Activated CD8-positive, alpha-beta T cell treated with anti-CD3 and anti-CD28 coated beads, Interleukin-2, amount 10 ng/mL, durations not matched to agents 7 days and 5 days (primary cell): ENCODE measurements around the gene GNG5. TPM values are rescaled to one million over a fixed set of nuclear protein-coding genes. Genes with fewer than 3 reads are reported as not detected.

Experiments used
- ATAC-seq: fragments of 150-1000 bp; cut with Tn5 transposase; one replicate; pipeline ENCODE4 v1.10.0; 2021; ENCODE audit warnings: moderate library complexity
- CTCF ChIA-PET: fragments of 350-600 bp; sonication (Branson Sonifier 250); formaldehyde crosslinking; loops from one replicate; lab custom pipeline; 2021; ENCODE audit warnings: antibody characterized with exemption; lab: Charles Lee
- POLR2A ChIA-PET: fragments of 350-600 bp; sonication (Branson Sonifier 250); formaldehyde crosslinking; loops from one replicate; lab custom pipeline; 2021; ENCODE audit warnings: antibody characterized with exemption; lab: Charles Lee
- DNase-seq: peaks from one replicate; pipeline ENCODE4 v3.0.0-alpha.2; 2020
- H3K27ac Mint-ChIP-seq: one replicate; pipeline ENCODE4 v1.8.0; 2021; ENCODE audit warnings: mild to moderate bottlenecking, mixed read lengths
- H3K27me3 Mint-ChIP-seq: one replicate; pipeline ENCODE4 v1.8.0; 2021; ENCODE audit warnings: low read depth, mixed read lengths
- H3K36me3 Mint-ChIP-seq: one replicate; pipeline ENCODE4 v1.8.0; 2021; ENCODE audit warnings: low read depth, mixed read lengths
- H3K4me1 Mint-ChIP-seq: one replicate; pipeline ENCODE4 v1.8.0; 2021; ENCODE audit warnings: low read depth, mixed read lengths
- H3K4me3 Mint-ChIP-seq: one replicate; pipeline ENCODE4 v1.8.0; 2021; ENCODE audit warnings: mild to moderate bottlenecking, mixed read lengths
- H3K9me3 Mint-ChIP-seq: one replicate; pipeline ENCODE4 v1.8.0; 2022; ENCODE audit warnings: mixed read lengths; ENCODE audit not compliant: insufficient read depth
- total RNA-seq, 2 experiments: library from RNA; stranded (reverse); gene quantifications; one replicate each; pipeline ENCODE4 v1.2.3, GENCODE V29; 2021

Gene GNG5
- total RNA-seq, 2 experiments from 2014 or later: 99.0 to 106 TPM

DNA sequence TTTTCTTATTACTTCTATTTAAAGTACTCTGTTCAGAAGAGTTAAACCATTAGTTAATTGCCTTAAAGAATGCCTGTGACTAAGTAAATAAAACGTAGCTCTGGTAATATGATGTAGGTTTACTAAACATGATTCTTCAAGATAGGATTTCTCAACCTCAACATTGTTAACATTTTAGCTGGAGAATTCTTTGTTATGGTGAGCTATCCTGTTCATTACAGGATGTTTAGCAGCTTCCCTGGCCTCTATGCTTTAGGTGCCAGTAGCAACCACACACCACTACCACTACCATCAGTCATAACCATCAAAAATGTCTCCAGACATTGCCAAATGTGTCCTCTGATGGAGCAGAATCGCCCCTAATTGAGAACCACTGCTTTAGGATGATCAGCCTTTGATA lies 16.6 kb downstream of the GNG5 start:
- ATAC-seq: no peak
- no peak for DNase-seq
- Mint-ChIP-seq H3K36me3 (peaks cover 62% of the 10 kb centered on the region), H3K9me3 (no peaks in the 10 kb centered on the region), H3K27me3 (no peaks in the 10 kb centered on the region), H3K4me1 (peaks cover 11% of the 10 kb centered on the region), H3K4me3 (no peak overlapping the region), H3K27ac (no peak overlapping the region)
- ChIA-PET POLR2A (interaction anchor here (0.8 to 0.9 kb wide), 2 partner anchors 10 to 16 kb away, joined by 3 read pairs; partner anchors contain the start of genes GNG5 and SPATA1), CTCF (interaction anchor here (0.6 to 0.9 kb wide), 2 partner anchors 11 to 57 kb away, joined by 3 read pairs; partner anchors contain the start of gene RPF1)

DNA sequence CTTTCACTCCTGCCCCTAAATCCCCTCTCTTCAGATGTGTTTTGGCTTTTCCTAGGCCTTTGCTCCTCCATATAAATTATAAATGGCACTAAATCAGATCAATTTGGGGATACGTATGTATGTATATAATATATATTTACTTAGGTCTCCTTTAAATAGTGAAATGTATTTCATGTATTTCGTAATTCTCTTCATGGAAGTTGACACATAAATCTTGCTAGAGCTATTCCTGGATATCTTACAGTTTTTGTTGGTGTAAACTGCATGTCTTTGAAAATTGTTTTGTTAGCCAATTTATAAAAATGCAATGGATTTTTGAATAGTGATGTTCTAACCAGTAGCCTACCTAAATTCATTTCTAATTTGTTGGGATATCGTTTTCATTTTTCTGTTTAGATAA lies 18.3 kb downstream of the GNG5 start:
- H3K27ac Mint-ChIP-seq: no peak overlapping the region
- CTCF ChIA-PET: no interaction called here
- H3K4me3 Mint-ChIP-seq: no peak overlapping the region
- no peaks in the 10 kb centered on the region for H3K27me3 Mint-ChIP-seq
- H3K9me3 Mint-ChIP-seq: no peaks in the 10 kb centered on the region
- peaks cover 13% of the 10 kb centered on the region for H3K4me1 Mint-ChIP-seq
- H3K36me3 Mint-ChIP-seq: peaks cover 69% of the 10 kb centered on the region
- DNase-seq: no peak
- POLR2A ChIA-PET: no interaction called here
- ATAC-seq: no peak

DNA sequence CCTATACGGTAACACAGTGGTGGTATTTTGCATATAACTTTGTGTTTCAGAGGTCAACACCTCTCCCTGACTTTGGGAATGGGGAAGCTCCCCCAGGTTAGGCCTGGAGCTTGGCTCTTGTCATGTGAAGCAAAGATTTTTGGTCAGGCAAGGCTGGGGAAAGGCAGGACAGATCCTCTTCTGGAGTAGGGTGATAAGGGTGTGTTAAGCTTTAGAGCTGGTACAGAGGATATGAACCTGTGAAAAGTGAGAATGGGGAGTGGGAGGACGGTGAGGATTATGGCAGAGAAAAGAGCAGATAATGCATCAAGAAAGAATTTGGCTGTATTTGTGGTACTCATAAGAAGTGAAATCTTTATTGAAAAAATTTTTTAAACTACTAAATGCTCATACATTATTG lies 25.1 kb downstream of the GNG5 start:
- H3K4me1 Mint-ChIP-seq: peaks cover 36% of the 10 kb centered on the region
- H3K4me3 Mint-ChIP-seq: peak overlapping the region; percentile 20
- CTCF ChIA-PET: interaction anchor here (0.9 to 3.4 kb wide), 4 partner anchors 25 to 291 kb away, joined by 3 to 16 read pairs (median 8); partner anchors contain the start of genes GNG5 and SPATA1
- H3K9me3 Mint-ChIP-seq: peaks cover 10% of the 10 kb centered on the region
- H3K27me3 Mint-ChIP-seq: peaks cover 6% of the 10 kb centered on the region
- peaks cover 61% of the 10 kb centered on the region for H3K36me3 Mint-ChIP-seq
- no peak overlapping the region for H3K27ac Mint-ChIP-seq
- ATAC-seq (no peak), DNase-seq (no peak)
- POLR2A ChIA-PET: interaction anchor here (2.7 to 5.2 kb wide), 2 partner anchors 24 to 93 kb away, joined by 20 to 43 read pairs; partner anchors contain the start of genes CTBS, GNG5 and SPATA1

DNA sequence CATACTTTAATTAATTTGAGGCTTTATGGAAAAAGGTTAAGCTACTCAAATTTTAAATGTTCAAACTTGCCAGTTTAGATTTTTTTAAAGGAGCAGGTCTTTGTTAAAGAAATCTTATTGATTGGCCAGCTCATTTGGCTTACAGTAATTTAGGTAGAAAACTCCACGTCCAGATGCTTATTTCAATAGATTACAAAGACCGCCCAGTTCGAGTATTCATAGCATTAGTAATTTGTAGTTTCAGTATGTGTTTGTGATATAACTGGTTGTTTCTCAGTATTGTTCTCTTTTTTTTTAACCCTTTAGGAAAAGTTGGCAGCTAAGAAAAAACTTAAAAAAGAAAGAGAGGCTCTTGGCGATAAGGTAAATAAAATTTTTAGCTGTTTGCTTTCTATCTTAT lies 25.7 kb downstream of the GNG5 start:
- ATAC-seq: no peak
- no peak overlapping the region for H3K27ac Mint-ChIP-seq

DNA sequence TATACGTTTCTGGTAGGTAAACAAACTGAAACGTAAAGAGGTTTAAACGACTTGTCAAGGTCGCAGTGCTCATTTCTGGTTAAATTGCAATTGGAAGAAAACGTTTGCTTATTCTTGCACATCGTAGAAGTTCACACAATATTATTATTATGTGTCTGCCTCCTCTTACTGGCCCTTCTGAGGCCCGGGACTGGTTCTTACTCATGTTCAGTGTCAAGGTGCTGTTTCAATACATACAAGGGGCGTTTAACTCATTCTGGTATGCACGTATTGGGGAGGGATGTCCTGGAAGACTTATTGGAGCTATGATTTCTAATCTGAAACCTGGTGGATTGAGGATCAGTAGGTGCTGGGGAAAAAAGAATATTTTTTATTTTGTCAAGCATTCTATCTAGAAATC lies 26.4 kb downstream of the GNG5 start:
- peaks cover 32% of the 10 kb centered on the region for H3K4me1 Mint-ChIP-seq
- peak overlapping the region; percentile 99 for H3K27ac Mint-ChIP-seq
- DNase-seq (no peak), ATAC-seq (peak; percentile 6)
- POLR2A ChIA-PET: interaction anchor here (0.6 to 5.2 kb wide), 9 partner anchors 9 to 790 kb away, joined by 3 to 43 read pairs (median 4); partner anchors contain the start of genes CTBS, GNG5, PRKACB and SPATA1
- CTCF ChIA-PET: interaction anchor here (1.0 to 3.4 kb wide), 10 partner anchors 12 to 336 kb away, joined by 3 to 16 read pairs (median 4); partner anchors contain the start of genes CTBS, GNG5, PRKACB and SPATA1
- peak overlapping the region; percentile 99 for H3K4me3 Mint-ChIP-seq
- peaks cover 10% of the 10 kb centered on the region for H3K9me3 Mint-ChIP-seq
- H3K36me3 Mint-ChIP-seq: peaks cover 50% of the 10 kb centered on the region
- peaks cover 14% of the 10 kb centered on the region for H3K27me3 Mint-ChIP-seq

More for the DNA sequence above, 25.7 kb downstream of the GNG5 start:
- Mint-ChIP-seq H3K4me1 (peaks cover 32% of the 10 kb centered on the region), H3K4me3 (peak overlapping the region; percentile 53), H3K9me3 (peaks cover 10% of the 10 kb centered on the region), H3K27me3 (peaks cover 8% of the 10 kb centered on the region), H3K36me3 (peaks cover 56% of the 10 kb centered on the region)
- ChIA-PET CTCF (interaction anchor here (1.0 to 3.4 kb wide), 10 partner anchors 11 to 336 kb away, joined by 3 to 16 read pairs (median 4); partner anchors contain the start of genes CTBS, GNG5, PRKACB and SPATA1), POLR2A (interaction anchor here (1.2 to 5.2 kb wide), 4 partner anchors 25 to 93 kb away, joined by 4 to 43 read pairs (median 12); partner anchors contain the start of genes CTBS, GNG5 and SPATA1)
- no peak for DNase-seq

DNA sequence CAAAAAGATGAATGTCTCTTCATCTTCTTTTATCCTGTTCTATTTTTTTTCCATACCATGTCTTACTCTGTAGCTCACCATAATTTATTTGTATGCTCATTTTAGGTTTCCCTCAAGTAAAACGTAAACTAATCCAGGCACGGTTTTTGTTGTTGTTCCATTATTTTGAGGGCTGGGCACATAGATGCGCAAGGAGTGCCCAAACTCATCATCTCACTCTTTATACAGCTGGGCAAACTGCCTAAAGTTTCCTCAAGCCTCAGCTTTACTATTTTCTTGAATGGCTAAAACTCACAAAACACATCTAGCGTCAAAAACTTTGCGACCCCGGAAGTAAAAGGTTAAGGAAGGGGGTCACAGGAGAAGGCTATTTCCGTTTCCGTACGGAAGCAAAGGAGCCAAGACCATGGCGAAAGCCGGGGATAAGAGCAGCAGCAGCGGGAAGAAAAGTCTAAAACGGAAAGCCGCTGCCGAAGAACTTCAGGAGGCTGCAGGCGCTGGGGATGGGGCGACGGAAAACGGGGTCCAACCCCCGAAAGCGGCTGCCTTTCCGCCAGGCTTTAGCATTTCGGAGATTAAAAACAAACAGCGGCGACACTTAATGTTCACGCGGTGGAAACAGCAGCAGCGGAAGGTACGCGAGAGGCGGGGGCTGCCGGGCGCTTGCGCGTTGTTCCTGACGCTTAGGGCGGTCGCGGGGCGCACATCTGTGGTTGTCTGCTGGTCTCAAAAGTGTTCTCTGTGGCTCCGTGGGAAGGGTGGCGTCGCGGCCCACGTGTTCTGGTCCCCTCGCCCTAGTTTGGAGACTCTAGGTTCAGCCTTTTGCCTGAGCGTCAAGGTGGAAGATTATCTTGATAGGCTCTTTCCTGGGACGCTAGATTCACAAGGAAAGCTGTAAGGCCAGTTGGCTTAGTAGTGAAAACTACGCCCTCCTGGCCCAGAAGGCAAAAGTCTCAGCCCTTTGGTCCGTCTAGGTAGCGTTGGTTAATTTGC lies 27.2 kb downstream of the GNG5 start, which contains the start of gene RPF1:
Gene RPF1, plus strand, starts transcription at position 391 of the 993 bp plus-strand sequence. Its CDS starts 16 bp downstream, at position 407.
- ATAC-seq (peak; percentile 98), DNase-seq (peak; percentile 84)
- H3K9me3 Mint-ChIP-seq: peaks cover 10% of the 10 kb centered on the region
- H3K36me3 Mint-ChIP-seq: peaks cover 43% of the 10 kb centered on the region
- ChIA-PET CTCF (interaction anchor here (0.8 to 3.4 kb wide), 10 partner anchors 11 to 335 kb away, joined by 3 to 16 read pairs (median 6); partner anchors contain the start of genes CTBS, GNG5, PRKACB and SPATA1), POLR2A (interaction anchor here (0.6 to 5.2 kb wide), 13 partner anchors 9 to 791 kb away, joined by 3 to 43 read pairs (median 3); partner anchors contain the start of genes CTBS, GNG5, PRKACB and SPATA1)
- H3K27ac Mint-ChIP-seq: peak within 1 kb of the TSS; percentile 99
- peaks cover 20% of the 10 kb centered on the region for H3K27me3 Mint-ChIP-seq
- peaks cover 32% of the 10 kb centered on the region for H3K4me1 Mint-ChIP-seq
- peak within 1 kb of the TSS; percentile 99 for H3K4me3 Mint-ChIP-seq

DNA sequence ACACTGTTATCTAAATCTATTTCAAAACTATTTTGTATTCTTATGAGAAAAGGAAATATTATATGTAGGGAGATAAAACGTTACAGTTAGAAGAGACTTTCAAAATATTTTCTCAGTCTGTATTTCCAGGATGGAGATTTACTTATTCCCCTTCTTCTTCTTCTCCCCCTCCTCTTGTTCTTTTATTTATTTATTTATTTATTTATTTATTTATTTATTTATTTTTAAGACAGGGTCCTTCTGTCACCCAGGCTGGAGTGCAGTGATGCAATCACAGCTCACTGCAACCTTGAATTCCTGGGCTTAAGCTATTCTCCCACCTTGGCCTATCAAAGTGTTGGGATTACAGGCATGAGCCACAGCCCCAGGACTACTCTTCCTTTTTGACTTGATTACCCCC lies 30.2 kb downstream of the GNG5 start:
- POLR2A ChIA-PET: no interaction called here
- H3K4me1 Mint-ChIP-seq: peaks cover 17% of the 10 kb centered on the region
- DNase-seq: no peak
- ATAC-seq: no peak
- no peak overlapping the region for H3K27ac Mint-ChIP-seq
- CTCF ChIA-PET: interaction anchor here (2.2 kb wide), 1 partner anchor 34 kb away, joined by 4 read pairs; no protein-coding TSS in a partner anchor
- H3K27me3 Mint-ChIP-seq: peaks cover 38% of the 10 kb centered on the region
- H3K9me3 Mint-ChIP-seq: peaks cover 10% of the 10 kb centered on the region
- H3K36me3 Mint-ChIP-seq: peaks cover 19% of the 10 kb centered on the region
- no peak overlapping the region for H3K4me3 Mint-ChIP-seq

DNA sequence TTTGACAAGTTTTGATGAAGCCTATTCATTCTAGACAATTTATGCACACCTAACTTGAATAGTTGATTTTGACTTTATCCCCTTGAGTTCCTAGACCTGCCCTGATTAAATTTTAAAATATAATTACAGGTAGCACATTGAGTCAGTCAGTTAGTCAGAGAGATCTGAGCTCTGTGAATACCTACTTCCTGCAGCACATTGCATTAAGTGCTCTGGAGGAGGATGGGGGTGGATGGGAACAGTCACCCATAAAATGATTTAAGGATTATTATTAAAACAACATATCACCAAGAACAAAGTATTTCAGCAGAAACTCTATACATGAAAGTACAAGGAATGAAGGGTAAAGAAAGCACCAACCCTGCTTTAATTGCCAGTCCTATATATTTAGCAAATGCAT lies 39.1 kb downstream of the GNG5 start:
- CTCF ChIA-PET: no interaction called here
- no peak for ATAC-seq
- no peak overlapping the region for H3K27ac Mint-ChIP-seq

DNA sequence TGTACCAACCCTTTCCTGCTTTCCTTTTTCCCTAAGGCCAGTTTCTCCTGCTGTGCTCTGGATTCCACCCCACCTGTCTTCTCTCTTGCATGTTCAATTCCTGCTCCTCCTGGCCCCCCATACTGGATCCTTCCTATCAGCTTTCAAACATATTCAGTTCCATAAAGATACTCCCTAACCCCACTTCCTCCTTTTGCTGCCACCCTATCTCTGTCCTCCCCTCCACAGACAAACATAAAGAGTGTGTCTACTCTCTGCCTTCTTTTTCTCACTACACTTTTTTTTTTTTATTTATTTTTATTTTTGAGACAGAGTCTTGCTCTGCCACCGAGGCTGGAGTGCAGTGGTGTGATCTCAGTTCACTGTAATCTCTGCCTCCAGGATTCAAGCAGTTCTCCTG lies 44.3 kb downstream of the GNG5 start:
- Mint-ChIP-seq H3K36me3 (no peaks in the 10 kb centered on the region), H3K27ac (no peak overlapping the region), H3K4me3 (no peak overlapping the region), H3K27me3 (peaks cover 23% of the 10 kb centered on the region), H3K9me3 (no peaks in the 10 kb centered on the region), H3K4me1 (no peaks in the 10 kb centered on the region)
- ChIA-PET CTCF (interaction anchor here (1.5 kb wide), 1 partner anchor 13 kb away, joined by 3 read pairs; no protein-coding TSS in a partner anchor), POLR2A (no interaction called here)
- DNase-seq (no peak), ATAC-seq (no peak)

More for the DNA sequence above, 39.1 kb downstream of the GNG5 start:
- H3K9me3 Mint-ChIP-seq: no peaks in the 10 kb centered on the region
- DNase-seq: no peak
- no peaks in the 10 kb centered on the region for H3K36me3 Mint-ChIP-seq
- peaks cover 31% of the 10 kb centered on the region for H3K27me3 Mint-ChIP-seq
- POLR2A ChIA-PET: no interaction called here
- no peak overlapping the region for H3K4me3 Mint-ChIP-seq
- H3K4me1 Mint-ChIP-seq: no peaks in the 10 kb centered on the region

DNA sequence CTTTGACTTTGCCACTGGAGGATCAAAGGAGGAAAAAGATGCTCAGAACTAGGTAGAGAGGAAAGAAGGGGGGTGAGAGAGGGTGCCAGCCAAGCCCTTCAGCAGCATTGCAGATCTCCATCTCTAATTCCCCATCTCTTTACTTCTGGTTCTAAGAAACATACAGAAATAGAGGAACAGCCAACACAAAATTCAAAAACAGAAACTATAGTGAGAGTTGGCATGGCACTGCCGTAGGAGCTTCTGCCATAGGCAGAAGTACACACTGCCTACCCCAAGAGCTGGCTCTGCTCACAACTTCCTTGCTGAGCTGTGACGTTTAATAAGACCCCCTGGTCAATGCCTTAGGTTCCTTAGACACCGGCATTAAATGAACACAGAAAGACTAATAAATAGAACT lies 53.9 kb downstream of the GNG5 start:
- DNase-seq (no peak), ATAC-seq (no peak)
- POLR2A ChIA-PET: no interaction called here
- no peak overlapping the region for H3K4me3 Mint-ChIP-seq
- CTCF ChIA-PET: interaction anchor here (2.4 kb wide), 1 partner anchor 10 kb away, joined by 11 read pairs; no protein-coding TSS in a partner anchor
- no peak overlapping the region for H3K27ac Mint-ChIP-seq
- H3K36me3 Mint-ChIP-seq: no peaks in the 10 kb centered on the region
- H3K4me1 Mint-ChIP-seq: no peaks in the 10 kb centered on the region
- H3K27me3 Mint-ChIP-seq: peaks cover 12% of the 10 kb centered on the region
- no peaks in the 10 kb centered on the region for H3K9me3 Mint-ChIP-seq

DNA sequence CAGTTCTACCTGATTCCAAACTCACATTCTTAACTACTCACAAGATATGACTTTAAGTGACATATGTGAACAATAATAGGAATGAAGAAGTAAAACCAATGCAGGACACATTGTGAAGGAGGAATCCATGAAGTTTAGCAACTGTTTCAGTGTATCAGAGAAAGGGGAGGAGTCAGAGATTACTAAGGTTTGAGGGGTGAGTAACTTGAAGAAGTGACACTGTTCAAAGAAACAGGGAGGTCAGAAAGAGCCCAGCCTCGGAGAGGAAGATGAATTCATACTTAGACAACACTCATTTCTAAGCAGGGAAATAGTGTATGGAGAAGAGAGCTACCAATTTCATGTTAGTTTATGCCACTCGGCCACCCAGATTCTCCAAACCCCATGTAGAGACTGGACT lies 55.5 kb downstream of the GNG5 start:
- peaks cover 15% of the 10 kb centered on the region for H3K27me3 Mint-ChIP-seq
- H3K9me3 Mint-ChIP-seq: peaks cover 9% of the 10 kb centered on the region
- H3K4me3 Mint-ChIP-seq: no peak overlapping the region
- DNase-seq (no peak), ATAC-seq (no peak)
- CTCF ChIA-PET: interaction anchor here (1.3 to 2.4 kb wide), 2 partner anchors 8 to 331 kb away, joined by 3 to 11 read pairs; no protein-coding TSS in a partner anchor
- H3K4me1 Mint-ChIP-seq: no peaks in the 10 kb centered on the region
- POLR2A ChIA-PET: no interaction called here
- H3K27ac Mint-ChIP-seq: no peak overlapping the region
- H3K36me3 Mint-ChIP-seq: no peaks in the 10 kb centered on the region
